ENCODE results near the gene IFI27L2.

GRCh38 chr14:94081386-94081820 lies 48.0 kb downstream of the IFI27L2 start:
- TF ChIP-seq RAD21 (IDR thresholded peaks at IDR 0.05) (no peak), CTCF (IDR thresholded peaks at IDR 0.05; ENCODE audit: low read depth, low read length, missing input control) (no peak), JUND (IDR thresholded peaks at IDR 0.05) (no peak), SP1 (IDR thresholded peaks at IDR 0.05) (no peak), REST (IDR thresholded peaks at IDR 0.05) (no peak), TAF1 (conservative IDR thresholded peaks at IDR 0.05) (no peak), NR2F2 (IDR thresholded peaks at IDR 0.05) (no peak), YY1 (IDR thresholded peaks at IDR 0.05) (no peak), HNF4G (IDR thresholded peaks at IDR 0.05) (no peak), GABPA (IDR thresholded peaks at IDR 0.05 in 1 of 2, conservative IDR thresholded peaks at IDR 0.05 in 1 of 2) (no peak), RXRA (IDR thresholded peaks at IDR 0.05) (no peak), ATF3 (IDR thresholded peaks at IDR 0.05) (no peak)
- TF ChIP-seq, protein P1, sequence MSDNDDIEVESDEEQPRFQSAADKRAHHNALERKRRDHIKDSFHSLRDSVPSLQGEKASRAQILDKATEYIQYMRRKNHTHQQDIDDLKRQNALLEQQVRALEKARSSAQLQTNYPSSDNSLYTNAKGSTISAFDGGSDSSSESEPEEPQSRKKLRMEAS (IDR thresholded peaks at IDR 0.05), result no peak
